ENCODE data around the gene ZNF664.

- TF ChIP-seq CTCF (conservative IDR thresholded peaks at IDR 0.05; ENCODE audit: low read depth, low read length) (no peak), EZH2phosphoT487 (IDR thresholded peaks at IDR 0.05; ENCODE audit: borderline replicate concordance, low read length) (no peak)
Measured at GRCh38 chr12:123956249-123956648, 16.8 kb upstream of the ZNF664 start.
